ENCODE data around the gene GLB1L.

GRCh38 chr2:219245148-219245898, at the start of gene GLB1L, which contains the start of gene STK16:
- TF ChIP-seq, protein P1, sequence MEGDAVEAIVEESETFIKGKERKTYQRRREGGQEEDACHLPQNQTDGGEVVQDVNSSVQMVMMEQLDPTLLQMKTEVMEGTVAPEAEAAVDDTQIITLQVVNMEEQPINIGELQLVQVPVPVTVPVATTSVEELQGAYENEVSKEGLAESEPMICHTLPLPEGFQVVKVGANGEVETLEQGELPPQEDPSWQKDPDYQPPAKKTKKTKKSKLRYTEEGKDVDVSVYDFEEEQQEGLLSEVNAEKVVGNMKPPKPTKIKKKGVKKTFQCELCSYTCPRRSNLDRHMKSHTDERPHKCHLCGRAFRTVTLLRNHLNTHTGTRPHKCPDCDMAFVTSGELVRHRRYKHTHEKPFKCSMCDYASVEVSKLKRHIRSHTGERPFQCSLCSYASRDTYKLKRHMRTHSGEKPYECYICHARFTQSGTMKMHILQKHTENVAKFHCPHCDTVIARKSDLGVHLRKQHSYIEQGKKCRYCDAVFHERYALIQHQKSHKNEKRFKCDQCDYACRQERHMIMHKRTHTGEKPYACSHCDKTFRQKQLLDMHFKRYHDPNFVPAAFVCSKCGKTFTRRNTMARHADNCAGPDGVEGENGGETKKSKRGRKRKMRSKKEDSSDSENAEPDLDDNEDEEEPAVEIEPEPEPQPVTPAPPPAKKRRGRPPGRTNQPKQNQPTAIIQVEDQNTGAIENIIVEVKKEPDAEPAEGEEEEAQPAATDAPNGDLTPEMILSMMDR (IDR thresholded peaks at IDR 0.05; ENCODE audit: low read depth, low read length, missing input control) = no peak
- TF ChIP-seq JUND (IDR thresholded peaks at IDR 0.05) = no peak
